HG03354 (cell line): Measurements from ENCODE around the gene EREG.
"Not testable (repeated sequence)": the region's sequence is repeated elsewhere in the genome, so short reads cannot be mapped to it uniquely, and the experiment has no call there.

Experiments used
- ATAC-seq: cut with Tn5 transposase; IDR thresholded peaks from one replicate; pipeline ENCODE4 v1.9.1; 2021; ENCODE audit warnings: mild to moderate bottlenecking; ENCODE audit not compliant: unreplicated experiment, poor library complexity, severe bottlenecking

EREG gene

GRCh38 chr4:74339501-74339900 lies 25.4 kb upstream of the EREG start:
- no peak for ATAC-seq

- not testable (repeated sequence) for ATAC-seq
These were observed 24.5 kb upstream of the EREG start for GRCh38 chr4:74340421-74340820.

- ATAC-seq: no peak
These were observed 20.9 kb upstream of the EREG start for GRCh38 chr4:74344031-74344430.

GRCh38 chr4:74353858-74354257 lies 11.1 kb upstream of the EREG start:
- ATAC-seq: no peak

- no peak for ATAC-seq
These were observed 7.0 kb upstream of the EREG start for GRCh38 chr4:74357965-74358364.

- no peak for ATAC-seq
These were observed 3.3 kb upstream of the EREG start for GRCh38 chr4:74361671-74362070.

- ATAC-seq: no peak
These were observed 2.6 kb upstream of the EREG start for GRCh38 chr4:74362347-74362746.

GRCh38 chr4:74364256-74364651 lies 691 bp upstream of the EREG start:
- no peak for ATAC-seq

- no peak for ATAC-seq
These were observed 816 bp downstream of the EREG start for GRCh38 chr4:74365761-74366160.

GRCh38 chr4:74366367-74366911 lies 1.5 kb downstream of the EREG start:
- peak; percentile 57 for ATAC-seq

- ATAC-seq: no peak
These were observed 2.8 kb downstream of the EREG start for GRCh38 chr4:74367656-74368290.

GRCh38 chr4:74368596-74368995 lies 3.7 kb downstream of the EREG start:
- no peak for ATAC-seq

GRCh38 chr4:74369855-74370254 lies 4.9 kb downstream of the EREG start:
- no peak for ATAC-seq

GRCh38 chr4:74370912-74371311 lies 6.0 kb downstream of the EREG start:
- ATAC-seq: peak; percentile 85

GRCh38 chr4:74374128-74374527 lies 9.2 kb downstream of the EREG start:
- ATAC-seq: no peak

- no peak for ATAC-seq
These were observed 9.8 kb downstream of the EREG start for GRCh38 chr4:74374561-74375327.

- ATAC-seq: no peak
These were observed 11.0 kb downstream of the EREG start for GRCh38 chr4:74375824-74376426.

- ATAC-seq: peak; percentile 87
These were observed 12.0 kb downstream of the EREG start for GRCh38 chr4:74376888-74377483.

GRCh38 chr4:74377714-74378113 lies 12.8 kb downstream of the EREG start:
- no peak for ATAC-seq

- ATAC-seq: no peak
These were observed 13.6 kb downstream of the EREG start for GRCh38 chr4:74378573-74378972.
